ENCODE data around the gene CRB2.
A peak's percentile ranks its signal among the peaks of the same experiment; 100 is the strongest.
"Not testable (repeated sequence)": the region's sequence is repeated elsewhere in the genome, so short reads cannot be mapped to it uniquely, and the experiment has no call there.

The CRB2 gene

GRCh38 chr9:123398938-123399337 lies 42.9 kb downstream of the CRB2 start:
- FAIRE-seq; DNase-seq (ENCODE audit: insufficient read length, low spot score): not testable (repeated sequence)

- DNase-seq (ENCODE audit: insufficient read length, low spot score), result peak; percentile 22
- no peak for FAIRE-seq
These were observed 43.9 kb downstream of the CRB2 start for GRCh38 chr9:123399803-123400378.

GRCh38 chr9:123400926-123401503 lies 45.0 kb downstream of the CRB2 start:
- FAIRE-seq (no peak), DNase-seq (ENCODE audit: insufficient read length, low spot score) (no peak)

- FAIRE-seq, result no peak
- peak; percentile 68 for DNase-seq (ENCODE audit: insufficient read length, low spot score)
These were observed 46.0 kb downstream of the CRB2 start for GRCh38 chr9:123401879-123402513.

GRCh38 chr9:123402981-123403509 lies 47.0 kb downstream of the CRB2 start:
- no peak for FAIRE-seq
- no peak for DNase-seq (ENCODE audit: insufficient read length, low spot score)

GRCh38 chr9:123406016-123406415 lies 50.0 kb downstream of the CRB2 start:
- no peak for DNase-seq (ENCODE audit: insufficient read length, low spot score)
- FAIRE-seq, result no peak

- no peak for DNase-seq (ENCODE audit: insufficient read length, low spot score)
- no peak for FAIRE-seq
These were observed 50.8 kb downstream of the CRB2 start for GRCh38 chr9:123406691-123407216.

- DNase-seq (ENCODE audit: insufficient read length, low spot score) (no peak), FAIRE-seq (no peak)
These were observed 51.3 kb downstream of the CRB2 start for GRCh38 chr9:123407217-123407851.

- FAIRE-seq (no peak), DNase-seq (ENCODE audit: insufficient read length, low spot score) (no peak)
These were observed 52.6 kb downstream of the CRB2 start for GRCh38 chr9:123408313-123409262.

- FAIRE-seq, result no peak
- DNase-seq (ENCODE audit: insufficient read length, low spot score), result no peak
These were observed 54.4 kb downstream of the CRB2 start for GRCh38 chr9:123410281-123410910.

- DNase-seq (ENCODE audit: insufficient read length, low spot score) (no peak), FAIRE-seq (no peak)
These were observed 55.2 kb downstream of the CRB2 start for GRCh38 chr9:123411191-123411590.

- DNase-seq (ENCODE audit: insufficient read length, low spot score), result no peak
These were observed 55.6 kb downstream of the CRB2 start for GRCh38 chr9:123411636-123412035.

GRCh38 chr9:123412171-123412820 lies 56.3 kb downstream of the CRB2 start:
- no peak for DNase-seq (ENCODE audit: insufficient read length, low spot score)
- FAIRE-seq, result no peak

More at GRCh38 chr9:123411636-123412035, 55.6 kb downstream of the CRB2 start:
- FAIRE-seq, result no peak

- DNase-seq (ENCODE audit: insufficient read length, low spot score) (no peak), FAIRE-seq (no peak)
These were observed 58.2 kb downstream of the CRB2 start for GRCh38 chr9:123414204-123414603.

- FAIRE-seq (no peak), DNase-seq (ENCODE audit: insufficient read length, low spot score) (no peak)
These were observed 59.2 kb downstream of the CRB2 start for GRCh38 chr9:123414936-123415930.

GRCh38 chr9:123416176-123416575 lies 60.2 kb downstream of the CRB2 start:
- no peak for FAIRE-seq
- no peak for DNase-seq (ENCODE audit: insufficient read length, low spot score)

- FAIRE-seq (no peak), DNase-seq (ENCODE audit: insufficient read length, low spot score) (no peak)
These were observed 61.5 kb downstream of the CRB2 start for GRCh38 chr9:123417289-123418051.
